Activated gamma-delta T cell (primary cell): ENCODE results near the gene MRTFB.

Experiments
- DNase-seq: peaks from one replicate; lab custom pipeline; 2025; lab: John Stamatoyannopoulos, UW

MRTFB gene

GRCh38 chr16:14236401-14236800, 165.3 kb downstream of the MRTFB start:
- no peak for DNase-seq

- no peak for DNase-seq
These were observed 167.6 kb downstream of the MRTFB start for GRCh38 chr16:14238756-14239155.

GRCh38 chr16:14239791-14240190, 168.7 kb downstream of the MRTFB start:
- no peak for DNase-seq

GRCh38 chr16:14240219-14240843, 169.2 kb downstream of the MRTFB start:
- no peak for DNase-seq

GRCh38 chr16:14240964-14241363, 169.8 kb downstream of the MRTFB start:
- no peak for DNase-seq

GRCh38 chr16:14241631-14242030, 170.5 kb downstream of the MRTFB start:
- no peak for DNase-seq

GRCh38 chr16:14242769-14243168, 171.7 kb downstream of the MRTFB start:
- DNase-seq: no peak

GRCh38 chr16:14244196-14245010, 173.3 kb downstream of the MRTFB start:
- DNase-seq: no peak

GRCh38 chr16:14248791-14249190, 177.7 kb downstream of the MRTFB start:
- no peak for DNase-seq

- no peak for DNase-seq
These were observed 178.3 kb downstream of the MRTFB start for GRCh38 chr16:14249291-14250032.

GRCh38 chr16:14251419-14251818, 180.3 kb downstream of the MRTFB start:
- DNase-seq: no peak

- no peak for DNase-seq
These were observed 181.7 kb downstream of the MRTFB start for GRCh38 chr16:14252860-14253259.

- DNase-seq: no peak
These were observed 191.9 kb downstream of the MRTFB start for GRCh38 chr16:14263011-14263410.

GRCh38 chr16:14263769-14264168, 192.7 kb downstream of the MRTFB start:
- DNase-seq: no peak

GRCh38 chr16:14264327-14264943, 193.3 kb downstream of the MRTFB start:
- no peak for DNase-seq

- DNase-seq: no peak
These were observed 197.0 kb downstream of the MRTFB start for GRCh38 chr16:14268073-14268472.

- no peak for DNase-seq
These were observed 204.8 kb downstream of the MRTFB start for GRCh38 chr16:14275934-14276333.

- no peak for DNase-seq
These were observed 207.6 kb downstream of the MRTFB start for GRCh38 chr16:14278749-14279148.

GRCh38 chr16:14280541-14280940, 209.4 kb downstream of the MRTFB start:
- no peak for DNase-seq

- no peak for DNase-seq
These were observed 212.7 kb downstream of the MRTFB start for GRCh38 chr16:14283786-14284185.

- no peak for DNase-seq
These were observed 213.3 kb downstream of the MRTFB start for GRCh38 chr16:14284371-14284770.

GRCh38 chr16:14284930-14285512, 213.9 kb downstream of the MRTFB start:
- no peak for DNase-seq
